Tibial nerve (tissue), 4 donors: Measurements from ENCODE around the gene MARCHF2.

ENCODE experiments used
- CTCF ChIP-seq, 5 experiments: fragments of 200-600 bp in 3 of 5; fragments of 450-650 bp in 2 of 5; sonication (generic) in 3 of 5; IDR thresholded peaks; one replicate each; pipeline ENCODE4 v1.5.1; 2016 to 2019; ENCODE audit warnings: antibody characterized with exemption in 5 of 5, mild to moderate bottlenecking in 3 of 5, moderate library complexity in 2 of 5
- EP300 ChIP-seq, 2 donors: sonication (generic); formaldehyde crosslinking; IDR thresholded peaks; one replicate each; pipeline ENCODE4 v1.6.1; 2017; ENCODE audit warnings: antibody characterized with exemption in 2 of 2, mild to moderate bottlenecking in 1 of 2
- POLR2A ChIP-seq, 2 donors: fragments of 450-650 bp; IDR thresholded peaks; one replicate each; pipeline ENCODE4 v1.6.1; 2017; ENCODE audit warnings: antibody characterized with exemption in 2 of 2, mild to moderate bottlenecking in 2 of 2, moderate library complexity in 2 of 2

DNA sequence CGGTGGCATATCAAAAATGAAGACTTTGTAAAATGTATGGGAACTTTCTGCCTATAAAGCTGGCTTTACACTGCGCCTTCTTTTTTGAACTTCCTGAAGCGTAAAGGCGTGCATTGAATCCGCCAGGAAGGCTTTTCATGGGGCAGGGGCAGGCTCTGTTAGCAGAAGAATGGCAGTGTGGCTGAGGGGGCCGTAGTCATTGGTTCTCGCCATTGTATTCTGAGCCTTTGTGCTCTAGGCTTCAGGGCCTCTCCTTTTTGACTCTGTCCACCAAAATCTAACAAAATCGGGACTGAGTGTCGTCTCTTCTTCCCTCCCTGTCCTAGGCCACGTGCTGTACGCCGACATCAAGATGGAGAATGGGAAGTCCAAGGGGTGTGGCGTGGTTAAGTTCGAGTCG lies 75.3 kb downstream of the MARCHF2 start:
- TF ChIP-seq CTCF (IDR thresholded peaks at IDR 0.05) (no peak), POLR2A (IDR thresholded peaks at IDR 0.05) (no peak), EP300 (IDR thresholded peaks at IDR 0.05) (no peak)
